NCI-H187 (cell line): ENCODE measurements around the gene PKDREJ.
"Not testable (repeated sequence)": the region's sequence is repeated elsewhere in the genome, so short reads cannot be mapped to it uniquely, and the experiment has no call there.

Source experiments
- DNase-seq, 2 experiments: peaks; one replicate each; lab custom pipeline; 2025; lab: John Stamatoyannopoulos, UW

Gene PKDREJ

DNA sequence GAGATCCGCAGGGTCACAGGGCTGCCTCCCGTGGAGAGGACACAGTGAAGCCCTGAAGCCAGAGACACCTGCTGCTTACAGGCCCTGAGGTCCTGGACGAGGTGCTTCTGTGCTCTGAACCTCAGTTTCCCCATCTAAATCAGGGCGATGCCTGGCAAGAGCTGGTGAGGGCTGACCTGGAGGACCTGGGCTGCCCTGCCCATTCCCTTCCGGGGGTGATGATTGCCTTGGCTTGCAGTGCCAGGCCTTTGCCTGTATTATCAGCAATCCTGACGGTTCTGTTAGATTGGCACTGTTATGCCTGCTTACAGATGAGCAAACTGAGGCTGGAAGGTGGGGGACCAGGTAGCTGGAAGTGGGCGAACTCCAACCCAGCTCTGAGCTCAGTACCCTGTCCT is 25.7 kb upstream of the PKDREJ start:
- no peak for DNase-seq

DNA sequence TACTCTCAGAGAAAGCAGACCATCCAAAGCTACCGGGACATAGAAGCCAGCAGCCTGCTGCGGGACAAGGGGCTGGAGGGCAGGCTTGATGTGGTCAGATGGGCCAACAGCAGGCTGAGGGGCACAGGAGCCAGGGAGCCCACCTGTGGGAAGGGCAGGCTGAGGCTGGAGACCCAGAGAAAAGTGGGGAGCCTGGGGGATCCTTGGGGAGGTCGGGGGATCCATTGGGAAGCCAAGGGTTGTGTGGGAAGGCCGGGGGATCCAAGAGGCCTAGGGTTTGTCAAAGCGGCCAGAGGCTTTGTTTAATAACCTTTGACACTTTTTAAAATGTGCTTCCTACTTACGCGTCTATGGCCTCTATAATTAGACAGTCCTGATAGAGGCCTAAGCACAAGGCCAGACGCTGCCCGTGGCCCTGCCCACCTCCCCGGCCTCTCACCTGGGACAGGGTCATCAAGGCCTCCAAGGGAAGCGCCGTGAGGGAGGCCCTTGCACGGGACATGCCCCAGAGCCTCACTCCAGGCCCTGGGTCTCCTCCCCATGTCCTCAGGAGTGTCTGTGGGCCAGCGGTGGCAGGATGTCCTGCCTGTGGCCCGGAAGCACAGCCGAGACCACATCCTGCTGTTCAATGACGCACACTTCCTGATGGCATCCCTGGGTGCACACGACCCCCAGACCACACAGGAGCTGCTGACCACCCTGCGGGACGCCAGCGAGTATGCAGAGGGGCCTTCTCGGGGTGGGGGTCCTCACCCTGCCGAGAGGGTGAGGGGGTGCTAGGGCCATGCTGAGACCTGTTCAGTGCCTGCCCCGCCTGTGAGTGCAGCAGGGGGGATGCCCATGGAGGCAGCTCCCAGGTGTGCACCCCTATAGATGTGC is 25.0 kb upstream of the PKDREJ start:
- no peak for DNase-seq

DNA sequence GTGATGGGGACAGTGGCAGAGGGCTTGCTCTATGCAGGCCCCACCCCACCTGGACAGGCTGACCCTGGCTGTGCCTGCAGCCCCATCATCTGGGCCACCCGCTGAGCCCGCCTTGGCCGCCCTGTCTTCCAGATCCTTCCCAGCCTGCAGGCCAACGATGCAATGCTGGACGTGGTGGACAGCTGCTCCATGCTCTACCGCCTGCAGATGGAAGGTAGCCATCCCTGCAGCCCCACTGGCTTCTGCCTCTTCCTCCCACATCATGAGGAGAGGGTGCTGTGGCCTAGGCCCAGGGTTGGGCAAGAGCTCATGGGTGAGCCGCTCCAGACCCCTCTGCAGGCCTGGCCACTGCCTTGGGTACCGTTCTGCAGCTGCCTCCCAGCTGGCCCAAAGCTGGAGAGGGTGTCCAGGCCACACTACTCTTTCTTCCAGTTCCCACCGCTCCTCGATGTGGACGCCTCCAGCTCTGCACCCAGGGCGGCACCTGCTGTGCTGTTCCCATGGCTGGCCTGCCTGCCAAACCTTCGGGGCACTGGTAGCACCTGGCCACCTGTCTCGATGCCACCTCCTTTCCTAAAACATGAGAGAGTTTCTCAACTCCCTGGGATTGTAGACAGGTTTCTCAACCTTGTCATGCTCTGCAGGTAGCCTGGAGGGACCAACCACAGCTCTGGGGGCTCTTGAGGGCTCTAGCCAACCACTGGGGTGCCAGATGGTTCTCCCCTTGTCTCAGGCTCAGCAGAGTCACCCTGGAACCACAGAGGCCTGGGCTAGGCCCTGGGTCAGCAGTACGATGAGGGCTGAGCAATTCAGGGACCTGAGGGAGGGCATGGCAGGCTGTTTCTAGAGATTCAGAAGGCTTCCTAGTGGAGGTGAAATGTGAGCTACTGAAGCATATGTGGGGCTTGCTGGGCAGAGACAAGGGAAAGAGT is 24.1 kb upstream of the PKDREJ start:
- no peak for DNase-seq

DNA sequence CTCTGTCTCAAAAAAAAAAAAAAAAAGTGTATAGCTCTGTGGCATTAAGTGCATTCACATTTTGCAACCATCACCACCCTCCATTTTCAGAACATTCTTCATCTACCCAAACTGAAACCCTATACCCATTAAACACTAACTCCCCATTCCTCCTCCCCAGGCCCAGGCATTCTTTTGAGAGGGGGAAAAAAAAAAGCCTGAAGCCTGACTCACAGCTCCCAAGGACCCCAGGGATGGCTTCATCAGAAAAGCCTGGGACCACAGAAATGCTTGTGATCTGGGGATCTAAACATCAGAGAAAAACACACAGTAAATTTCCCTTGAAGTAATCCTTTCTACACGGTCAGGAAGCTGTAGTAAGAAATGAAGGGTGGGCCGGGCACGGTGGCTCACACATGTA is 22.9 kb upstream of the PKDREJ start:
- no peak for DNase-seq

DNA sequence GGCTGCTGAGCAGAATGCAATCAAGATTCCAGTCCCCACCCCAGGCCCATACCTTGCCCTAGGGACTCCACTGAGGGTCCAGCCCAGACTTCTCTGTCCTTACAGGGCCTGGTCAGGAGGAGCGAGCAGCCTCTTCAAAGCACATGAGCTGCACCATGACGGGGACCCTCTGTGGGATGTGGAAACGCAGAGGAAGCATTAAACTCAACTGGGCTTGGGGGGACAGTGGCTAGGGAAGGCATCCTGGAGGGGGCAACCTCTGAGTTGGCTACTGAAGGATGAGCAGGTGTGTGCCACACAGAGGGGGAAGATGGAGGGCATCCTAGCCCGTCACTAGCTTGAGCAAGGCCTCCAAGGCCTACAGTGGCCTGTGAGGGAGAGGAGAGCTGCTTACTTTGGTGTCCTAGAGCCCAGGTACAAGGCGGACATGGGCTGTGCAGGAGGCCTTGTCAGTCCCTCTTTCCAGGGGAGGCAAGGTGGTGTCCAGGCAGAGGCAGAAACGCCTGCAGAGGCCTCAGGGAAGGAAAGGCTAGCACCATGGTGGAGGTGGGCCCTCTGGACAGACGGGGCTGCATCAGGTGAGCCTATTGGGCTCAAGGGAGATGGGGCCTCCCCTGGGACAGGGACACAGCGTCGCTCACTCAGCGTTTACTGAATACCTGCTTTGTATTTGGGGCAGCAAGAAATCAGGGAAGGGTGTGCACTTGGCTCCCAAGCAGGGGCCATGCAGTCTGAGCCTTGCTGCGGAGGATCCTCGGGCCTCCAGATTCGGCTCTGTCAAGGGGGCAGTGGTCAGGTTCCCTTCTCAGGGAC is 18.9 kb upstream of the PKDREJ start:
- DNase-seq, result no peak

DNA sequence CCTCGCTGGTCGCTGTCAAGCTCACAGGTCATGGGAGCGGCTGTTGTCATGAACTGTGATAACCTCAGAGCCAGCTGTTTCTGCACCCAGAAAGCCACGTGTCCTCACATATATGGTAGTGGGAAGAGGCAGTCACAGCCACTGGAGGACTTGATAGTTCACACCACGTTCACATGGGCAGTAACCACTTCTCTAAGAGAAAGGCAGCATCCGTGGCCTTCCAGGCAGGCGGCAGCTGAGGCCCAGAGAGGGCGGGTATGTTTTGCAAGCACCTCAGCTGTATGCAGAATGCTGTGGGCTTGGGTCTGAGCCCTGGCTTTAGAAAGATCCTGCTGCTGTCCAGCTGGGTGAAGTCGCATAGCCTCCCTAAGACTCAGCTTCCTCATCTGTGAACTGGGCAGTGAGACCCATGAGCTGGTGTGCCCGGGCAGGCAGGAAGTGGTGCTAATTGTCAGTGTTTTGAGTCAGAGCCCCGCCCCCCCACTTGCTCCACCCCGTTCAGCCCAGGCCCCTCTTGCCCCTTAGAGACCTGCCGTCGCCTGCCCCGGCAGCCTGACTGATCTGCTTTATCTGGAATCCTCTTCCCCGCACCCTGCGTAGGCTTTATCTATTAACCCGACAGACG is 18.0 kb upstream of the PKDREJ start:
- DNase-seq, result no peak

DNA sequence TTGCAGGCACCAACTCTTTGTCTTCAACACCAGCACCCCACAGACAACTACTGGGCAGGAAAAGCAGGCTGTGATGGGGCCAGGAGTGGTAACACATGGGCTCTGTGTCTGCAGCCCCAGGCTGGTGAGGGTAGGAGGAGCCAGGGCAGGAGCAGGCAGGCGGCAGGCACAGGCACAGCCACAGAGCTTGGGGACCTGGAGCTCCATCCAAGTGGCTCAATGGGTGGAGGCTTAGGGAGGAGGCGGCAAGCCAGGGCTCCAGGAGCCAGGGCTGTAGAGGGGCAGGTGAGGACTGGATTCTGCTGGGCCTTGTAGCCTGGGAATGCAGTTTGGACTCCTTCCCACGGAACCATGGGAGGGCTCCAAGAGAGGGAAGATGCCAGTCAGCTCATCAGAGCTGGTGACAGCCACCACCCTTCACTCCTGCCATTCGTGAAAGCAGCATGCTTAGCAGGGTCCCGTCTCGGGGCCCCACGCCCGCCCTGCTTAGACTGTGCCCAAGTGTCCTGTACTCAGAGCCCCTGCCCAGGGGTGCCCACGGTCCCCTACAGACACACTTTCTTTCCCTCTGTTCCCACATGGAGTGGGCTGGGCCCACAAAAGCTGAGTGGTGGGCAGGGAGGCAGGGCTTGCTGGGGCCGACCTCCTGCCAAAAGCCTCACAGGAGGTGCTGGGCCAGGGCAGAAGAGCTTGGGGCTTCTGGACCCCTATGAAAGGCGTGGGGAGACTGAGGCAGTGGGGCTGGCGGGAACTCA is 17.1 kb upstream of the PKDREJ start:
- DNase-seq, result no peak

DNA sequence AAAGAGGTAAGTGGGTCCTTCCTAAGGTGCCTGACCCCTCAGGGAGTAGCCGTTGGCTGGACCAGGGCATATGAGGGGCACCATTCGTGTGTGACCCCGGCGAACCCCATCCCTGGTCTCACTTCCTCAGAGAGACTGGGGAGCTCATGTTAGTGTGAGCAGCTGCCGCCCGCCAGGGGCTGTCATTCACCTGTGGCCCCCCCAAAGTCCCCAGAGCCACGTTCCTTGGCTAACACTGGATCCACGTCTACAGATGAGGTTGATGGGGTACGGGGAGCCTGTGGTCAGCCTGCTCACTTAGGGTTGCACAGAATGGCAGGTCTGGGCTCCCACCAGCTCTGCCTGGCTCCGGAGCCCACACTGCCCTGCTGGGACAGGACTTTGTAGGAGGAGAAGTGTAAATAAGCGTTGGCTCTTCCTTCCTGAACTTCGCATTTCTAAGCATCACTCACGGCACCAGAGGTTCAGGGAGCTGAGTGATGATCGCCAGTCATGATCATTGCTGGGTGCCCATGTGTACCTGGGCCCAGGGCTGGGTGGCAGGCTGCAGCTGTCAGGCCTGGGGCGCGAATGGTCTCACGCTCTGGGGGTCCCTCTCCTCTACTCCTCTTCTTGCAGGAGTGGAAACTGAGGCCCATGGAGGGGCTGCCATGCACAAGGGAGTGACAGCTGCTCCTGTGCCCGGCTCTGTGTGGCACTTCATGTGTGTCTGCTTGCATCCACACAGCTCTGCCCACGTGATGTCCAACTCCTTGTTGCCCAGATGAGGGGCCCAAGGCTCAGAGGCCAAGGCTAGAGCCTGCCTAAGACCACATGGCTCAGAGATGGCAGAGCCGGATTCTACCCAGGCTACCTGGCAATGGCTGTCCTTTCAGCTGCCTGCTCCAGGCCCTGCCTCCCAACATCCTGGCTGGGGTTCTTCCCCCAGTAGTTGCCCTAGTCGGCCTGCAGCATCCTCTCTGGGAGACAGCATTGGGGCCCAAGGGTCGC is 15.8 kb upstream of the PKDREJ start:
- no peak for DNase-seq

DNA sequence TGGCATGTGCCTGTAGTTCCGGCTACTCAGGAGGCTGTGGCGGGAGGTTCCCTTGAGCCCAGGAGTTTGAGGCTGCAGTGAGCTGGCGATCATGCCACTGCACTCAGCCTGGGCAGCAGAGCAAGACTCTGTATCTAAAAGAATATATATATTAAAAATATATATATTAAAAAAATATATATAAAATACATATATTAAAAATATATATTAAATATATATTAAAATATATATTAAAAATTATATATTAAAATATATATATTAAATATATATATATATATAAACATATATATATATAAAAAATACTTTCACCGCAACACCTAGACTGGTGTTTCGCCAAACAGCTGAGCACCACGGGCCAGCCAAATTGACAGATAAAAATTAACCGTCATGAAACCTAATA is 13.4 kb upstream of the PKDREJ start:
- no peak for DNase-seq

DNA sequence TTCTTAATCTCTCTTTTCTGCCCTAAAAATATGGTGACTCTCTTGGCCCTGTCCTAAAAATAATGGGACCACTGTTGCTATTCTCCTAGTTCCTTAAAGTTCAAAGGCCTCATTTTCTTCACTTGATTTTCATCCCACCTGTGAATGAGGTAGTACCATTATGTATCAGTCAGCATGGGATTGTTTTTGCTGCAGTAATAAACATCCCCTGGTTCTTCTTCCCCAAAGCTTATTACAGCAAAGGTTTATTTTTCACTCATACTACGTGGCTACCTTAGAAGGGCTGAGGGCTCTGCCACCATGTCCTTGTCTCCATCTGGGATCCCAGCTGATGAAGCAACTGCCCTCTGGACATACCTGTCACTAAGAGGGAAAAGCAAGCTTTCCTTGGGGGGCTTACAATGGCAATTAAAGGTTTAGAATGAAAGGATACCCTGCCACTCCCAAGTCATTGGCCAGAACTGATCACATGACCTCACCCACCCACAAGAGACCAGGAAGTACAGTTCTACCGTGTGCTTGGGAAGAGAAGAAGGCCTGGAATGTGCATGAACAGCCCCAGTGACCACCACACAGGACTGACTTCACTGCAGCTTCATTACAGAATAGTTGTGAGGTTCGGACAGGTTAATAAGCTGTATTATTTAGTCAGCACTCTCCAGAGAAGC is 12.4 kb upstream of the PKDREJ start:
- no peak for DNase-seq

DNA sequence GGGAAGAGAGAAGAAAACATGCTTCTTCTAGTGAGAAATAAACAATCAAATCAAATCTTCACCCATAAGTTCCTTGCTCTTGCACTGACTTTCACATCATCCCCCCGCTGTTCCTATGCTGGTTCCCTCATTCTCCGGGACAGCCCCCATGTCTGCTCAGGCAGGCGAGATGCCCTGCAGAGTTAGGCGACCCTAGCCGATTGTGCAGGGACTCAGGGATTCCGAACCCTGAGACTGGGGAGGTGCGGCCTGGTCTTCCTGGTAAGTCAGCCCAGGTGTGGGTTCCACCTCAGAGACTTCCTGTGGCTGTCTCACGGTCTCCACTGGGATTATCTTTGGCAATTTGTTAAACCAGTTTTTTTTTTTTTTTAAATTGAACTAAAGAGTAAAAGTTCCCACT is 11.2 kb upstream of the PKDREJ start:
- no peak for DNase-seq

DNA sequence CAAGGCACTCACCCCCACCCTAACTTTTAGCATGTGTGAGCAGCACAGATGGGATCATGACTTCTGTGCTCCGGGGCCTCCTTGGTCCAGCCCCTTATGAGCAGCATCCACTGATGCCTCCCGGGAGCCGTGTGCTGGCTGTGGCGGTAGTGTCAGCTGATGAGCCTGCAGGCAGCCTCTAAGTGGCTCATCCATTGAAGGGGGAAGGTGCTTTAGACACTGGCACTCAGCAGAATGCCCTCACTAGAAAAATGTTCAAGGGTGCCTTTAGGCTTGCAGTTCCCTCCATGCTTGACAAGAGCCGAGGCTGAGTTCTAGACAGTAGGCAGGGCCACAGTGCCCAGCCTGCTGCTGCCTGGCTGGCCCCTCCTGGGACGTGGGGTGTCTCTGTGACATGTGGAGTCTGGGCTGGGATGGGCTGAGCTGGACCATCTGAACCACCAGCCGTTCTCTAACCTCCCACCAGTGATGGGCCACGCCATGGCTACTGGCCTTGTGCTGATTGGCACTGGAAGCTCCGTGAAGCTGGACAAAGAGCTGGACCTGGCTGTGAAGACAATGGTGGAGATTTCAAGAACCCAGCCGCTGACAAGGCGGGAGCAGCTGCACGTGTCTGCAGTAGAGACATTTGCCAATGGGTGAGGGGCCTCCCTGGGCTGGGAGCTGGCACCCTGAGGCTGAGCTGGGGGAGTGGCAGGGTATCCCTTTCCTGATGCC is 10.4 kb upstream of the PKDREJ start:
- DNase-seq, result no peak

DNA sequence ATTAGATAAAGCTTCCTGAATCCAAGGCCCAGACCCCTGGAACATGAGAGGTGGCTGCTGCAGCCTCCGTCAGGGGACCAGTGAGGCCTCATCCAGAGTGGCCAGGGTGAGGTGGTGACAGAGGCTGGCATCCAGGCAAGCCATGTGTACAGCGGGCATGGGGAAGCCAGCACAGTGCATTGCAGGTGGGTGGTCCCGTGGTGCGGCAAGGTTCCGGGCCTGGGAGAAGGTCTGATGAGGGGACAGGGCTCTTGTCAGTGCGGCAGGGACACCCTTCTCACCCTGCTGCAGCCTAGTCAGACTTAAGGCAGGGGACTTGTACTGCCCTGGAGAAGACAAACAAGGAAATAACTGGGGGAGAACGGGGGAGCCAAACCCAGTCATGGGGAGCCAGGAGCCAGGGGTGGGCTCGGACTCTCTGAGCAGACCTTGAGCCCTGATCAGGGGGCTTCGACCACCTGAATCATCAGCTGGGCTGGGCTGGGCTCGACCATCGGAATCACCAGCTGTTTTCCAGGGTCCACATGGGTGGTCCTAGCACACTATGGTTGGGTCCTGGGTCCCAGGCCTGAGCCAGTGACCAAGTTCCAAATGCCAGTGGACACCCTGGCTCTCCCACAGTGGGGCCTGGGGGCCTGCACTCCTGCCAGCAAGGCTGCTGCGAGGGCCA is 9.8 kb upstream of the PKDREJ start:
- DNase-seq, result no peak

DNA sequence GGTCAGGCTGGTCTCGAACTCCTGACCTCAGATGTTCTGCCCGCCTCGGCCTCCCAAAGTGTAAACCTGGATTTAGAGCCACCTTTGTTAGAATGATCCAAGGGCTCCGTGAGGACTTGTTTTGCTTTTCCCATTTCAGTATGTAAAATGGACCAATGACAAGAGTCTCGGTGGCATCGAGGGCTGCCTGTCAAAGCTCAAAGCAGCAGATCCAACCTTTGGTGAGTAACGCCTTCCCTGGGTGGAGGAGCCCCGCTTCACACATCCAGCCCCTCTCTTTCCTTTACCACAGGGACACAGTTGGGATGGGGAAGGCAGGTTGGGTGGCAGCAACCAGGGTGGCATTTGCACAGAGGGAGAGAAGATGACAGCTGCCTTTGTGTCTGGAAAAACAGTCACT is 9.1 kb upstream of the PKDREJ start:
- DNase-seq, result no peak

DNA sequence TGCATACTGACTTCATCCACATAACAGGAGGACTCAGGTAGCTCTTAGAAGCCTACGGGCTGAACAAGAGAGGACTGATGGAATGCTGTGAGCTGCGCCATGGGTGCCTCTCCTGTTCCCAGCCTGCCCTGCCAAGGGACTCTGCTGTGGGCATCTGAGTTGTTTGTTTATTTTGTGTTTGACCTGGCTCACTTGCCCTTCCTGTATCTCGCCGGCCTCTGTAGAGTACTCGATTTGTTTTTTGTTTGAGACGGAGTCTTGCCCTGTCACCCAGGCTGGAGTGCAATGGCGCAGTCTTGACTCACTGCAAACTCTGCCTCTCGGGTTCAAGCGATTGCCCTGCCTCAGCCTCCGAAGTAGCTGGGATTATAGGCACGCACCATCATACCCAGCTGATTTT is 6.4 kb upstream of the PKDREJ start:
- DNase-seq, result no peak

DNA sequence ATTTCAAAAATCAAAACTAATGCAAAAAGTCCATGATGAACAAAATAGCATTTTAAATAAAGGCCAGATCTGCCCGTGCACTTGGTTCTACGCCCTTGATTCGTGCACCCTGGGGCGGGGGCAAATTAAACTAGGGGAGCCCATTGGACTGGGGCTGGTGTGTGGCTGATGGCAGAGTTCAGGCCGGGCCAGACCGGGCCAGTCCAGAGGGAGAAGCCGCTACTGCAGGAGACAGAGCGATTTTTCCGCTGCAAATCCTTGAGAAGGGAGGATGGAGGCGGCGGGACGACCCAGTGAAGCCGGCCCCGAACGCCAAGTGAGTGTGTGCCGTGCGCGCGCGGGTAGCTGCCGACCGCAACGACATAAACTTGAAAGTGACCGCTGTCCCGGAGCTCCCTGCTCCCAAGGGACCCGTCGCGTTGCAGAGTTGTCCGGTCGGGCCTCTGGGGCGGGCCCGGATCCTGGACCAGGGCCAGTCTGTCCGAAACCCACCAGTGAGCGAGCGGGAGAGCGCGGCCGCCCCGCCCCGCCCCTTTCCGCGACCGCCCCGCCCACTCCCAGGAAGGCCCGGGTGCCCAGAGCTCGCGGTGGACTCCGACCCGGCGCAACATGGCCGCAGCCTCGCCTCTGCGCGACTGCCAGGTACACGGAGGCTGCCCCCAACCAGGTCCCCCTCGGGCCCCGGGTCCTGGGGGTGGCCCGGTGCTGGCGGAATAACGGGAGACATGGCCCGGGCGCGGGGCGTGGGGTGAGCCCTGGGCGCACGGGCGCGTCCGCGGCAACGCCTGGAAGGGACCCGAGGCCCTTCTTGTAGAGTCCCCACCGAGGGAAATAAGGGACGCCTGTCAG is 4.5 kb upstream of the PKDREJ start, which contains the start of gene TTC38:
Gene TTC38, plus strand, starts transcription at position 578 of the 849 bp plus-strand sequence. Its CDS starts 32 bp downstream, at position 610.
- no peak for DNase-seq

DNA sequence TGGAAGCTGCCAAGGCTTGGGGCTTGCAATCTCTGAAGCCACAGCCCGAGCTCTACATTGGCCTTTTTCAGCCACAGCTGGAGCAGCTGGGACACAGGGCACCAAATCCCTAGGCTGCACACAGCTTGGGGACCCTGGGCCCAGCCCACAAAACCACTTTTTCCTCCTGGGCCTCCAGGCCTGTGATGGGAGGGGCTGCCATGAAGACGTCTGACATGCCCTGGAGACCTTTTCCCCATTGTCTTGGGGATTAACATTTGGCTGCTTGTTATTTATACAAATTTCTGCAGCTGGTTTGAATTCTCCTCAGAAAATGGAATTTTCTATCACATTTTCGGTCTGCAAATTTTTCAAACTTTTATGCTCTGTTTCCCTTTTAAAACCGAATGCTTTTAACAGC is 2.5 kb upstream of the PKDREJ start:
- not testable (repeated sequence) for DNase-seq
